Effector memory CD4-positive, alpha-beta T cell (primary cell): ENCODE data around the gene ETS1.

Source experiments
- DNase-seq, 3 donors: peaks; one replicate each; pipeline ENCODE4 v3.0.0-alpha.2; 2020
- H3K27ac ChIP-seq: 2 replicates; pipeline ENCODE4 v1.7.0; 2013; ENCODE audit warnings: mild to moderate bottlenecking, low read length, moderate library complexity; ENCODE audit not compliant: insufficient read depth, poor library complexity, severe bottlenecking
- H3K27me3 ChIP-seq: replicated peaks from 2 replicates; pipeline ENCODE4 v1.7.0; 2013; ENCODE audit warnings: mild to moderate bottlenecking, low read length; ENCODE audit not compliant: insufficient read depth, control insufficient read depth, poor library complexity, severe bottlenecking
- H3K36me3 ChIP-seq: 2 replicates; pipeline ENCODE4 v1.7.0; 2013; ENCODE audit warnings: mild to moderate bottlenecking, low read length, moderate library complexity; ENCODE audit not compliant: control insufficient read depth, insufficient read depth
- H3K4me1 ChIP-seq: 2 replicates; pipeline ENCODE4 v1.7.0; 2013; ENCODE audit warnings: low read length, mild to moderate bottlenecking; ENCODE audit not compliant: control insufficient read depth, insufficient read depth, poor library complexity, severe bottlenecking
- H3K4me3 ChIP-seq: 2 replicates; pipeline ENCODE4 v1.7.0; 2013; ENCODE audit warnings: low read length, low read depth, mild to moderate bottlenecking; ENCODE audit not compliant: insufficient read depth, poor library complexity, severe bottlenecking
- H3K9me3 ChIP-seq: 2 replicates; pipeline ENCODE4 v1.7.0; 2013; ENCODE audit warnings: mild to moderate bottlenecking, low read length, moderate library complexity; ENCODE audit not compliant: control insufficient read depth
- total RNA-seq, 3 donors: gene quantifications; one replicate each; lab custom pipeline; 2026; lab: John Stamatoyannopoulos, UW

ETS1 gene
- 1,056 to 1,649 (median 1,617) reads per million in 3 donors for total RNA-seq

- Histone ChIP-seq H3K4me3 (no peak within 1 kb of the TSS), H3K27ac (no peak within 1 kb of the TSS), H3K27me3 (no peaks in the 10 kb centered on the region), H3K4me1 (no peaks in the 10 kb centered on the region), H3K36me3 (no peaks in the 10 kb centered on the region), H3K9me3 (no peaks in the 10 kb centered on the region)
- DNase-seq, result no peak
Observed at GRCh38 chr11:128587415-128587814, at the start of gene ETS1. Gene ETS1 (minus strand): TSS chr11:128587558. CDS start chr11:128573130, 14,428 bp downstream.

- Histone ChIP-seq H3K4me3 (no peak overlapping the region), H3K4me1 (peaks cover 6% of the 10 kb centered on the region), H3K36me3 (no peaks in the 10 kb centered on the region), H3K27ac (no peak overlapping the region), H3K27me3 (no peaks in the 10 kb centered on the region), H3K9me3 (no peaks in the 10 kb centered on the region)
- DNase-seq, result no peak
Observed at GRCh38 chr11:128634395-128634794, 47.0 kb upstream of the ETS1 start.

GRCh38 chr11:128633384-128633965, 46.1 kb upstream of the ETS1 start:
- no peaks in the 10 kb centered on the region for H3K9me3 ChIP-seq

GRCh38 chr11:128632141-128632791, 44.9 kb upstream of the ETS1 start:
- no peak for DNase-seq

More at GRCh38 chr11:128633384-128633965, 46.1 kb upstream of the ETS1 start:
- Histone ChIP-seq H3K27ac (no peak overlapping the region), H3K27me3 (no peaks in the 10 kb centered on the region), H3K4me3 (no peak overlapping the region), H3K36me3 (no peaks in the 10 kb centered on the region), H3K4me1 (peaks cover 15% of the 10 kb centered on the region)
- DNase-seq, result no peak

GRCh38 chr11:128630367-128631230, 43.2 kb upstream of the ETS1 start:
- peak overlapping the region; percentile 18 for H3K4me3 ChIP-seq
- H3K36me3 ChIP-seq, result no peaks in the 10 kb centered on the region
- H3K27me3 ChIP-seq, result no peaks in the 10 kb centered on the region
- H3K4me1 ChIP-seq, result peaks cover 42% of the 10 kb centered on the region
- no peaks in the 10 kb centered on the region for H3K9me3 ChIP-seq
- H3K27ac ChIP-seq, result peak overlapping the region; percentile 45
- peak; percentile 71 to 84 (median 81) for DNase-seq

More at GRCh38 chr11:128632141-128632791, 44.9 kb upstream of the ETS1 start:
- no peaks in the 10 kb centered on the region for H3K36me3 ChIP-seq
- H3K4me3 ChIP-seq, result no peak overlapping the region
- H3K9me3 ChIP-seq, result no peaks in the 10 kb centered on the region
- H3K27ac ChIP-seq, result no peak overlapping the region
- H3K4me1 ChIP-seq, result peaks cover 26% of the 10 kb centered on the region
- no peaks in the 10 kb centered on the region for H3K27me3 ChIP-seq

- Histone ChIP-seq H3K27me3 (no peaks in the 10 kb centered on the region), H3K4me1 (peaks cover 52% of the 10 kb centered on the region), H3K9me3 (no peaks in the 10 kb centered on the region), H3K36me3 (no peaks in the 10 kb centered on the region), H3K4me3 (peak overlapping the region; percentile 18), H3K27ac (peak overlapping the region; percentile 45)
- DNase-seq, result no peak
Observed at GRCh38 chr11:128629516-128630106, 42.3 kb upstream of the ETS1 start.

- no peak for DNase-seq
- Histone ChIP-seq H3K9me3 (no peaks in the 10 kb centered on the region), H3K36me3 (no peaks in the 10 kb centered on the region), H3K27ac (peak overlapping the region; percentile 45), H3K4me3 (no peak overlapping the region), H3K27me3 (no peaks in the 10 kb centered on the region), H3K4me1 (peaks cover 59% of the 10 kb centered on the region)
Observed at GRCh38 chr11:128628686-128629085, 41.3 kb upstream of the ETS1 start.

- Histone ChIP-seq H3K27me3 (no peaks in the 10 kb centered on the region), H3K4me1 (peaks cover 59% of the 10 kb centered on the region), H3K4me3 (no peak overlapping the region), H3K27ac (peak overlapping the region; percentile 45), H3K36me3 (no peaks in the 10 kb centered on the region), H3K9me3 (no peaks in the 10 kb centered on the region)
- DNase-seq, result no peak
Observed at GRCh38 chr11:128628325-128628673, 40.9 kb upstream of the ETS1 start.

- H3K36me3 ChIP-seq, result no peaks in the 10 kb centered on the region
- peak overlapping the region; percentile 45 for H3K27ac ChIP-seq
- no peak overlapping the region for H3K4me3 ChIP-seq
- no peak for DNase-seq
- H3K27me3 ChIP-seq, result no peaks in the 10 kb centered on the region
- H3K9me3 ChIP-seq, result no peaks in the 10 kb centered on the region
- peaks cover 59% of the 10 kb centered on the region for H3K4me1 ChIP-seq
Observed at GRCh38 chr11:128627666-128628324, 40.4 kb upstream of the ETS1 start.
